GM13976 (cell line): ENCODE results near the gene LPP.
A peak's percentile ranks its signal among the peaks of the same experiment; 100 is the strongest.

Source experiments
- DNase-seq: peaks from one replicate; pipeline ENCODE4 v3.0.0; 2012; ENCODE audit warnings: low spot score
- CTCF ChIP-seq: IDR thresholded peaks from 2 replicates; pipeline ENCODE4 v1.5.1; 2012; ENCODE audit warnings: borderline replicate concordance, mild to moderate bottlenecking; ENCODE audit not compliant: insufficient read depth; ENCODE audit errors: extremely low read depth, missing control alignments, control extremely low read depth
- in situ Hi-C: fragments of 300-500 bp; cut with MboI; formaldehyde crosslinking; loops from one replicate; pipeline ENCODE4 v1.12.0; 2022; ENCODE audit warnings: low sequenced_read_pairs, mixed read lengths, inconsistent platforms; ENCODE audit not compliant: unreplicated experiment

The LPP gene

GRCh38 chr3:188396251-188396650, 242.3 kb downstream of the LPP start:
- in situ Hi-C loops = no loop called here
- no peak for TF ChIP-seq CTCF
- no peak for DNase-seq

GRCh38 chr3:188396900-188397299, 242.9 kb downstream of the LPP start:
- no peak for DNase-seq
- in situ Hi-C loops = no loop called here
- TF ChIP-seq CTCF = no peak

GRCh38 chr3:188397766-188398705, 244.1 kb downstream of the LPP start:
- in situ Hi-C loops = no loop called here
- no peak for DNase-seq
- no peak for TF ChIP-seq CTCF

GRCh38 chr3:188400494-188401243, 246.7 kb downstream of the LPP start:
- in situ Hi-C loops = no loop called here
- DNase-seq = peak; percentile 44
- no peak for TF ChIP-seq CTCF

- in situ Hi-C loops = no loop called here
- no peak for TF ChIP-seq CTCF
- no peak for DNase-seq
Measured at GRCh38 chr3:188401244-188401993, 247.5 kb downstream of the LPP start.

- in situ Hi-C loops = no loop called here
- DNase-seq = no peak
- no peak for TF ChIP-seq CTCF
Measured at GRCh38 chr3:188402229-188402628, 248.3 kb downstream of the LPP start.
